KMS-11 (cell line): Measurements from ENCODE around the gene UNC13B.

Source experiments
- H2AFZ ChIP-seq: fragments of 200-600 bp; sonication (generic); 2 replicates; pipeline ENCODE4 v1.6.1; 2016; ENCODE audit warnings: antibody characterized with exemption, mixed run types, low read depth
- H3K27ac ChIP-seq: fragments of 200-600 bp; sonication (generic); 2 replicates; pipeline ENCODE4 v1.6.1; 2016; ENCODE audit warnings: mild to moderate bottlenecking, mixed run types
- H3K27me3 ChIP-seq: fragments of 200-600 bp; sonication (generic); 2 replicates; pipeline ENCODE4 v1.6.1; 2017; ENCODE audit warnings: mild to moderate bottlenecking, low read depth, mixed run types, moderate library complexity; ENCODE audit not compliant: insufficient read depth
- H3K36me3 ChIP-seq: fragments of 200-600 bp; sonication (generic); 2 replicates; pipeline ENCODE4 v1.6.1; 2017; ENCODE audit warnings: mild to moderate bottlenecking, mixed run types; ENCODE audit not compliant: insufficient read depth
- H3K4me1 ChIP-seq: fragments of 200-600 bp; sonication (generic); 2 replicates; pipeline ENCODE4 v1.6.1; 2016; ENCODE audit warnings: mild to moderate bottlenecking, low read depth, mixed run types; ENCODE audit not compliant: poor library complexity, severe bottlenecking
- H3K4me2 ChIP-seq: fragments of 200-600 bp; sonication (generic); 2 replicates; pipeline ENCODE4 v1.7.0; 2016; ENCODE audit warnings: mild to moderate bottlenecking, mixed run types
- H3K4me3 ChIP-seq: fragments of 200-600 bp; sonication (generic); IDR thresholded peaks from 2 replicates; pipeline ENCODE4 v1.6.1; 2017; ENCODE audit warnings: low read depth, low read length, mixed read lengths; ENCODE audit not compliant: insufficient read depth
- H3K79me2 ChIP-seq: fragments of 200-600 bp; sonication (generic); 2 replicates; pipeline ENCODE4 v1.6.1; 2016; ENCODE audit warnings: low read depth, mixed run types; ENCODE audit not compliant: insufficient read depth
- H3K9ac ChIP-seq: fragments of 200-600 bp; sonication (generic); 2 replicates; pipeline ENCODE4 v1.6.1; 2016; ENCODE audit warnings: mild to moderate bottlenecking, mixed run types
- H4K20me1 ChIP-seq: fragments of 200-600 bp; sonication (generic); 2 replicates; pipeline ENCODE4 v1.6.1; 2016; ENCODE audit warnings: mild to moderate bottlenecking, mixed run types; ENCODE audit not compliant: insufficient read depth
- CTCF ChIP-seq: fragments of 200-600 bp; sonication (generic); conservative IDR thresholded peaks from 2 replicates; pipeline ENCODE4 v1.6.1; 2017; ENCODE audit warnings: low read depth, mild to moderate bottlenecking, antibody characterized with exemption, low read length, moderate library complexity, mixed read lengths

The UNC13B gene

DNA sequence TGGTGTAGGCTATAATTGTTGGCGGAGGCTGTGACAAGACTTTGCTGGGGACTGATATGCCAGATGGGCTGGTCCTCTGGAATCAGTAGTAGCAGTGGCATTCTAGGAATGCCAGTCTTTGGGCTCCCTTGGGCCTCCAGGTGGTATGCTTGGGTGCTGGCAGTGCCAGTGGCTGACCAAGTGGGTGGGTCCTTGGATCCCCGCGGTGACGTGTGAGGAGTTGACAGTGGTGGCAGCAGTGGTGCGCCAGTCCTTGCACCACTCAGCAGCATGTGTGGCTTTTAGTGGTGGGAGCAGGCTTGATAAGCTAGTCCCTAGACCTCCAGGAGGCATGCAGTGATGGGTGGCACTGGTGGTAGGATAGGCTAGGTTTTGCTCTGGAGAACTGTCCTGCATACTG is 63.9 kb downstream of the UNC13B start:
- Histone ChIP-seq H4K20me1 (no peaks in the 10 kb centered on the region), H3K27ac (no peak overlapping the region), H3K4me2 (no peak overlapping the region), H2AFZ (no peak overlapping the region), H3K9ac (no peak overlapping the region), H3K36me3 (no peaks in the 10 kb centered on the region), H3K79me2 (no peaks in the 10 kb centered on the region), H3K4me1 (no peaks in the 10 kb centered on the region), H3K27me3 (no peaks in the 10 kb centered on the region), H3K4me3 (no peak overlapping the region)
- no peak for TF ChIP-seq CTCF

- no peak overlapping the region for H3K9ac ChIP-seq
- H4K20me1 ChIP-seq, result no peaks in the 10 kb centered on the region
- H3K4me1 ChIP-seq, result no peaks in the 10 kb centered on the region
- no peak overlapping the region for H3K27ac ChIP-seq
- H2AFZ ChIP-seq, result no peak overlapping the region
- TF ChIP-seq CTCF, result no peak
- H3K27me3 ChIP-seq, result no peaks in the 10 kb centered on the region
- no peaks in the 10 kb centered on the region for H3K36me3 ChIP-seq
- H3K4me3 ChIP-seq, result no peak overlapping the region
- H3K79me2 ChIP-seq, result no peaks in the 10 kb centered on the region
- H3K4me2 ChIP-seq, result no peak overlapping the region
Observed at GRCh38 chr9:35226651-35227050, 64.8 kb downstream of the UNC13B start.

- Histone ChIP-seq H3K27ac (no peak overlapping the region), H3K4me1 (no peaks in the 10 kb centered on the region), H3K4me3 (no peak overlapping the region), H2AFZ (no peak overlapping the region), H4K20me1 (no peaks in the 10 kb centered on the region), H3K4me2 (no peak overlapping the region), H3K36me3 (no peaks in the 10 kb centered on the region), H3K27me3 (no peaks in the 10 kb centered on the region), H3K79me2 (no peaks in the 10 kb centered on the region), H3K9ac (no peak overlapping the region)
- no peak for TF ChIP-seq CTCF
Observed at GRCh38 chr9:35227284-35227683, 65.5 kb downstream of the UNC13B start.

DNA sequence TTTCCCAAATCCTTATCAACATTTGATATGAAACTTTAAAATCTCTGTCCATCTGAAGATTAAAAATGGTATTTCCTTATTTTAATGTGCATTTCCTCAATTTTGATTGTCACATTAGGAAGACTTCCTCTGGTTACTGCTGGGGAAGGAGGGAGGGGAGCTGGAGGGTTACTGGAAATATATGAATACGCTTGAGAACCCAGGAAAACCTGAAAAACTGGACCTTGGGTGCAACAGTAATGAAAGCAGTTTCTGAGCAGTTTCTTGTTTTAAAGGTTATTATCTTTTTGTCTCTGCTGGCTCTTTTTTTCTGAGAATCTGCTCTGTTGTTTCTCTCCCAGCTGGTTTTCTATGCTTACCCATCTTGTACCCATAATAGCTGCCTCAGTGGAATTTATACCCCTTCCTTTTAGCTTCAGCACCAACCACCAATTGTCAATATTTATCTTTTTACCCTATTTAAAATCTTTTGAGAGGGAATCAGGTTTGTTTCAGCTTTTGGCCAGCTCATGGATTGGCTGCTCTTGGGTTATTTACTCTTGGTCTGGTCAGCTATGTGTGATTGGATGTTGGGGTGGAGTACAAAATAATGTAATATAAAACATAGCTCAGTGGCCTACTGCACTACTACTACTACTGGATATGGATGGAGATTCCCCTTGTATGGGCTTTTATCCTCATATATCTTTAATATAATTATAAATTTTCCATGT is 67.4 kb downstream of the UNC13B start:
- H3K4me1 ChIP-seq, result no peaks in the 10 kb centered on the region
- no peak overlapping the region for H3K9ac ChIP-seq
- no peaks in the 10 kb centered on the region for H3K36me3 ChIP-seq
- no peak overlapping the region for H2AFZ ChIP-seq
- TF ChIP-seq CTCF, result no peak
- H3K4me2 ChIP-seq, result no peak overlapping the region
- H3K27me3 ChIP-seq, result no peaks in the 10 kb centered on the region
- no peak overlapping the region for H3K4me3 ChIP-seq
- H3K27ac ChIP-seq, result no peak overlapping the region
- no peaks in the 10 kb centered on the region for H3K79me2 ChIP-seq
- no peaks in the 10 kb centered on the region for H4K20me1 ChIP-seq
